ENCODE measurements around the gene PHB1. TPM values are rescaled to one million over a fixed set of nuclear protein-coding genes. Genes with fewer than 3 reads are reported as not detected.

The PHB1 gene
- total RNA-seq, 1 donor from 2014 or later = 158 TPM

- DNase-seq (ENCODE audit: low spot score) = no peak
These were observed 57.2 kb downstream of the PHB1 start for GRCh38 chr17:49357516-49357915.

GRCh38 chr17:49356320-49356719 lies 58.4 kb downstream of the PHB1 start:
- DNase-seq (ENCODE audit: low spot score) = no peak

Other genes with a start within 250 kb of the PHB1 start
- gene GNGT2, start 204.3 kb downstream of the PHB1 start, total RNA-seq = 1.5 TPM
- gene ABI3, start 204.2 kb downstream of the PHB1 start, total RNA-seq = 12.5 TPM
- gene PHOSPHO1, start 184.1 kb downstream of the PHB1 start, total RNA-seq = 1.8 TPM
- 41.8 TPM for gene ZNF652, start 52.6 kb downstream of the PHB1 start, total RNA-seq
- gene NGFR, start 80.4 kb upstream of the PHB1 start, total RNA-seq = 42.0 TPM
- 3.8 TPM for gene NXPH3, start 161.0 kb upstream of the PHB1 start, total RNA-seq